HG03175 (cell line): Measurements from ENCODE around the gene CLASP1.
A peak's percentile ranks its signal among the peaks of the same experiment; 100 is the strongest.
"Not testable (repeated sequence)": the region's sequence is repeated elsewhere in the genome, so short reads cannot be mapped to it uniquely, and the experiment has no call there.

Source experiments
- ATAC-seq: cut with Tn5 transposase; IDR thresholded peaks from one replicate; pipeline ENCODE4 v1.9.1; 2021; ENCODE audit warnings: mild to moderate bottlenecking, moderate library complexity; ENCODE audit not compliant: unreplicated experiment

CLASP1 gene

GRCh38 chr2:121583555-121583954, 65.7 kb downstream of the CLASP1 start:
- ATAC-seq: no peak

- no peak for ATAC-seq
Measured at GRCh38 chr2:121582272-121582671, 67.0 kb downstream of the CLASP1 start.

GRCh38 chr2:121579309-121579708, 70.0 kb downstream of the CLASP1 start:
- ATAC-seq: no peak

GRCh38 chr2:121577381-121577780, 71.9 kb downstream of the CLASP1 start:
- ATAC-seq: no peak

- ATAC-seq: no peak
Measured at GRCh38 chr2:121576263-121576662, 73.0 kb downstream of the CLASP1 start.

GRCh38 chr2:121575800-121576199, 73.5 kb downstream of the CLASP1 start:
- no peak for ATAC-seq

GRCh38 chr2:121570667-121571055, 78.6 kb downstream of the CLASP1 start:
- no peak for ATAC-seq

GRCh38 chr2:121570036-121570666, 79.1 kb downstream of the CLASP1 start:
- no peak for ATAC-seq

- no peak for ATAC-seq
Measured at GRCh38 chr2:121567957-121568409, 81.3 kb downstream of the CLASP1 start.

GRCh38 chr2:121567452-121567851, 81.8 kb downstream of the CLASP1 start:
- ATAC-seq: no peak

GRCh38 chr2:121565389-121566250, 83.6 kb downstream of the CLASP1 start:
- ATAC-seq: no peak

GRCh38 chr2:121564905-121565304, 84.4 kb downstream of the CLASP1 start:
- no peak for ATAC-seq

GRCh38 chr2:121563754-121564153, 85.5 kb downstream of the CLASP1 start:
- not testable (repeated sequence) for ATAC-seq

- peak; percentile 39 for ATAC-seq
Measured at GRCh38 chr2:121562269-121563176, 86.7 kb downstream of the CLASP1 start.

- no peak for ATAC-seq
Measured at GRCh38 chr2:121561617-121562268, 87.5 kb downstream of the CLASP1 start.

- ATAC-seq: peak; percentile 71
Measured at GRCh38 chr2:121558329-121558728, 90.9 kb downstream of the CLASP1 start.

- no peak for ATAC-seq
Measured at GRCh38 chr2:121555008-121555407, 94.3 kb downstream of the CLASP1 start.

GRCh38 chr2:121552477-121553180, 96.6 kb downstream of the CLASP1 start:
- peak; percentile 70 for ATAC-seq

- ATAC-seq: no peak
Measured at GRCh38 chr2:121550669-121551068, 98.6 kb downstream of the CLASP1 start.

- no peak for ATAC-seq
Measured at GRCh38 chr2:121547646-121548045, 101.6 kb downstream of the CLASP1 start.
